GM18498 (cell line): ENCODE results near the gene TBC1D26.
A peak's percentile ranks its signal among the peaks of the same experiment; 100 is the strongest.
"Not testable (repeated sequence)": the region's sequence is repeated elsewhere in the genome, so short reads cannot be mapped to it uniquely, and the experiment has no call there.

Experiments used
- ATAC-seq: cut with Tn5 transposase; IDR thresholded peaks from one replicate; pipeline ENCODE4 v1.9.1; 2021; ENCODE audit warnings: mild to moderate bottlenecking, moderate library complexity; ENCODE audit not compliant: unreplicated experiment

TBC1D26 gene

GRCh38 chr17:15731900-15732299 lies at the start of gene TBC1D26:
TBC1D26 (plus strand) TSS chr17:15732283; CDS start chr17:15735349, 3,066 bp downstream.
- not testable (repeated sequence) for ATAC-seq

- not testable (repeated sequence) for ATAC-seq
These were observed 48.9 kb upstream of the TBC1D26 start for GRCh38 chr17:15683135-15683534.

GRCh38 chr17:15683824-15684478 lies 48.1 kb upstream of the TBC1D26 start, which contains the start of gene TRIM16:
TRIM16 (minus strand) TSS chr17:15684311; CDS start chr17:15651609, 32,702 bp downstream.
- ATAC-seq = peak; percentile 95

- ATAC-seq = not testable (repeated sequence)
These were observed 44.6 kb upstream of the TBC1D26 start for GRCh38 chr17:15687494-15687893.

- not testable (repeated sequence) for ATAC-seq
These were observed 33.1 kb upstream of the TBC1D26 start for GRCh38 chr17:15698967-15699366.

- ATAC-seq = peak; percentile 98
These were observed 32.6 kb upstream of the TBC1D26 start, which contains the start of gene ZNF286A for GRCh38 chr17:15699413-15699924. ZNF286A (plus strand) TSS chr17:15699752; CDS start chr17:15700330, 578 bp downstream.

GRCh38 chr17:15699937-15700336 lies 32.1 kb upstream of the TBC1D26 start:
- ATAC-seq = peak; percentile 3

GRCh38 chr17:15704239-15704638 lies 27.8 kb upstream of the TBC1D26 start:
- not testable (repeated sequence) for ATAC-seq

- ATAC-seq = not testable (repeated sequence)
These were observed 27.3 kb upstream of the TBC1D26 start for GRCh38 chr17:15704813-15705212.

- not testable (repeated sequence) for ATAC-seq
These were observed 23.2 kb upstream of the TBC1D26 start for GRCh38 chr17:15708879-15709278.

GRCh38 chr17:15716601-15717563 lies 15.2 kb upstream of the TBC1D26 start:
- ATAC-seq = not testable (repeated sequence)

- ATAC-seq = not testable (repeated sequence)
These were observed 1.5 kb upstream of the TBC1D26 start for GRCh38 chr17:15730535-15730934.

GRCh38 chr17:15733174-15733789 lies 1.2 kb downstream of the TBC1D26 start:
- ATAC-seq = not testable (repeated sequence)

- not testable (repeated sequence) for ATAC-seq
These were observed 4.5 kb downstream of the TBC1D26 start for GRCh38 chr17:15736578-15736977.

GRCh38 chr17:15738066-15738465 lies 6.0 kb downstream of the TBC1D26 start:
- no peak for ATAC-seq

GRCh38 chr17:15739259-15739658 lies 7.2 kb downstream of the TBC1D26 start:
- ATAC-seq = not testable (repeated sequence)

GRCh38 chr17:15740041-15740440 lies 8.0 kb downstream of the TBC1D26 start:
- ATAC-seq = not testable (repeated sequence)

- no peak for ATAC-seq
These were observed 8.6 kb downstream of the TBC1D26 start for GRCh38 chr17:15740570-15741120.

GRCh38 chr17:15741624-15742023 lies 9.5 kb downstream of the TBC1D26 start:
- ATAC-seq = no peak

- no peak for ATAC-seq
These were observed 10.1 kb downstream of the TBC1D26 start for GRCh38 chr17:15742051-15742795.
